GM23338 (cell line): ENCODE results near the gene RAB8B. TPM values are rescaled to one million over a fixed set of nuclear protein-coding genes. Genes with fewer than 3 reads are reported as not detected.
A peak's percentile ranks its signal among the peaks of the same experiment; 100 is the strongest.

Experiments
- ATAC-seq: fragments of 200-7000 bp; cut with Tn5 transposase; 3 replicates; pipeline ENCODE4 v1.9.1; 2020
- DNase-seq: peaks from one replicate; pipeline ENCODE4 v3.0.0-alpha.2; 2015; ENCODE audit warnings: low spot score
- H2AFZ ChIP-seq: fragments of 200-600 bp; sonication (generic); 2 replicates; pipeline ENCODE4 v1.8.0; 2016; ENCODE audit warnings: antibody characterized with exemption, mild to moderate bottlenecking, moderate library complexity
- H3F3A ChIP-seq: fragments of 200-600 bp; sonication (generic); replicated peaks from 2 replicates; pipeline ENCODE4 v1.8.0; 2017; ENCODE audit warnings: antibody characterized with exemption, mixed run types, low read depth
- H3K27ac ChIP-seq: fragments of 200-600 bp; sonication (generic); 2 replicates; pipeline ENCODE4 v1.6.1; 2016; ENCODE audit warnings: low read depth
- H3K27me3 ChIP-seq: fragments of 200-600 bp; sonication (generic); 2 replicates; pipeline ENCODE4 v1.8.0; 2016; ENCODE audit warnings: mild to moderate bottlenecking, mixed run types, moderate library complexity; ENCODE audit not compliant: insufficient read depth
- H3K36me3 ChIP-seq: fragments of 200-600 bp; sonication (generic); 2 replicates; pipeline ENCODE4 v1.8.0; 2016; ENCODE audit warnings: mild to moderate bottlenecking; ENCODE audit not compliant: insufficient read depth
- H3K4me1 ChIP-seq: fragments of 200-600 bp; sonication (generic); 2 replicates; pipeline ENCODE4 v1.8.0; 2016; ENCODE audit warnings: mild to moderate bottlenecking, moderate library complexity; ENCODE audit not compliant: insufficient read depth
- H3K4me2 ChIP-seq: fragments of 200-600 bp; sonication (generic); 2 replicates; pipeline ENCODE4 v1.7.1; 2017; ENCODE audit warnings: mixed run types
- H3K4me3 ChIP-seq: fragments of 200-600 bp; sonication (generic); 2 replicates; pipeline ENCODE4 v1.6.1; 2016; ENCODE audit warnings: mixed run types
- H3K79me2 ChIP-seq: fragments of 200-600 bp; sonication (generic); replicated peaks from 2 replicates; pipeline ENCODE4 v1.8.0; 2017; ENCODE audit warnings: mild to moderate bottlenecking; ENCODE audit not compliant: insufficient read depth
- H3K9me2 ChIP-seq: fragments of 200-600 bp; sonication (generic); 2 replicates; pipeline ENCODE4 v1.8.0; 2017; ENCODE audit not compliant: insufficient read depth
- H4K20me1 ChIP-seq: fragments of 200-600 bp; sonication (generic); replicated peaks from 2 replicates; pipeline ENCODE4 v1.8.0; 2017; ENCODE audit warnings: mild to moderate bottlenecking; ENCODE audit not compliant: insufficient read depth
- H3K27ac Mint-ChIP-seq: 2 replicates; pipeline ENCODE4 v1.8.0; 2020; ENCODE audit warnings: inconsistent platforms, mild to moderate bottlenecking, moderate library complexity, mixed read lengths
- H3K27me3 Mint-ChIP-seq: 3 replicates; pipeline ENCODE4 v1.8.0; 2022; ENCODE audit warnings: low read depth, mild to moderate bottlenecking, moderate library complexity, mixed read lengths, inconsistent platforms; ENCODE audit not compliant: insufficient read depth, poor library complexity
- H3K36me3 Mint-ChIP-seq: 3 replicates; pipeline ENCODE4 v1.8.0; 2021; ENCODE audit warnings: low read depth, mild to moderate bottlenecking, inconsistent platforms, moderate library complexity, mixed read lengths
- H3K4me1 Mint-ChIP-seq: 3 replicates; pipeline ENCODE4 v1.8.0; 2020; ENCODE audit warnings: mild to moderate bottlenecking, inconsistent platforms, mixed read lengths
- H3K4me3 Mint-ChIP-seq: 3 replicates; pipeline ENCODE4 v1.8.0; 2021; ENCODE audit warnings: moderate library complexity, mild to moderate bottlenecking, inconsistent platforms, mixed read lengths
- H3K9me3 Mint-ChIP-seq: 3 replicates; pipeline ENCODE4 v1.8.0; 2020; ENCODE audit warnings: moderate library complexity, mild to moderate bottlenecking, inconsistent platforms, mixed read lengths
- CREB1 ChIP-seq: fragments of 250-450 bp; sonication (Bioruptor Pico); IDR thresholded peaks from 2 replicates; pipeline ENCODE4 v1.5.0; 2020; ENCODE audit warnings: low read depth, mild to moderate bottlenecking, moderate library complexity
- CTCF ChIP-seq, 2 experiments: fragments of 200-600 bp in 1 of 2; sonication (generic) in 1 of 2; conservative IDR thresholded peaks; 2 replicates each; pipeline versions ENCODE4 v1.5.1 to v1.6.1; 2016 to 2017; ENCODE audit warnings: antibody characterized with exemption in 2 of 2, low read depth in 2 of 2, mild to moderate bottlenecking in 2 of 2, moderate library complexity in 1 of 2
- ETS1 ChIP-seq: IDR thresholded peaks from 2 replicates; pipeline ENCODE4 v1.6.1; 2016; ENCODE audit warnings: antibody characterized with exemption
- JUNB ChIP-seq: IDR thresholded peaks from one replicate; pipeline ENCODE4 v1.6.1; 2016; ENCODE audit warnings: antibody characterized with exemption; ENCODE audit not compliant: unreplicated experiment
- STAT1 ChIP-seq: IDR thresholded peaks from one replicate; pipeline ENCODE4 v1.6.1; 2016; ENCODE audit warnings: antibody characterized with exemption; ENCODE audit not compliant: unreplicated experiment
- ZNF331 ChIP-seq: fragments of 250-450 bp; sonication (Bioruptor Pico); IDR thresholded peaks from 2 replicates; pipeline ENCODE4 v1.5.0; 2020; ENCODE audit warnings: low read depth, mild to moderate bottlenecking, moderate library complexity
- ZNF462 ChIP-seq: fragments of 250-450 bp; sonication (Bioruptor Pico); IDR thresholded peaks from 2 replicates; pipeline ENCODE4 v1.5.0; 2020; ENCODE audit warnings: mild to moderate bottlenecking, moderate library complexity
- polyA plus RNA-seq: library from polyadenylated mRNA; unstranded; fragments of >200 nt; fragmentation: Nextera tagmentation; extraction: Ambion mirVana; gene quantifications from 2 replicates; pipeline ENCODE4 v1.2.1, GENCODE V29; 2016
- total RNA-seq: library from RNA; depleted of rRNA; stranded (reverse); fragments of >200 nt; shearing (Covaris generic); gene quantifications from 2 replicates; pipeline ENCODE4 v1.2.3, GENCODE V29; 2014
- TF ChIP-seq, protein P1 (sequence below): IDR thresholded peaks from one replicate; pipeline ENCODE4 v1.6.1; 2018; ENCODE audit warnings: antibody characterized with exemption; ENCODE audit not compliant: unreplicated experiment

RAB8B gene
- total and polyA plus RNA-seq, 2 experiments from 2014 or later: 23.2 to 41.7 TPM

DNA sequence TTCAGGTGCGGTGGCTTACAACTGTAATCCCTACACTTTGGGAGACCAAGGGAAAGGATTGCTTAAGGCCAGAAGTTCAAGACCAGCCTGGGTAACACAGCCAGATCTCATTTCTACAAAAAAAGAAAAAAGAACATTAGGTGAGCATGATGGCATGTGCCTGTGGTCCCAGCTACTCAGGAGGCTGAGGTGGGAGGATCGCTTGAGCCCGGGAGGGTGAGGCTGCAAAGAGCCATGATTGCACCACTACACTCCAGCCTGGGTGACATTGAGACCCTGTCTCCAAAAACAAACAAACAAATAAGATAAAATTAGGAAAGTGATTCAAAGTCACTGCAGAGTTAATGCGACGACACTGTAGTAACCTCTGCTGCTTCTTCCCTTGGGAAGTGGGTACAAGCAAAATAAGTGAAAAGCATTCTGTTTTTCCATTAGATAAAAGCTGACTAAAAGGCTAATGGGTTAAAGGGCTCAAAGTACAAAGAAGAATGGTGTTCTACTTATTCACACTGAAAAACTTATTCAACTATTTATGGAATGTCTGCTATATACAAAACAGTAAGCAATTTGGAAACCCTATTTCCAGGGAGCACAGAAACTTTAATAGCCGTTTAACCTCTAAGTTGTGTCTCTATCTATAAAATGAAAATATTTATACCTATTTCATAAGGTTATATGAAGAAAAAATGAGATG lies 24.1 kb upstream of the RAB8B start:
- no peak overlapping the region for H2AFZ ChIP-seq
- no peak overlapping the region for H3K27ac ChIP-seq
- no peaks in the 10 kb centered on the region for H3F3A ChIP-seq
- DNase-seq (no peak), ATAC-seq (no peak)
- peaks cover 6% of the 10 kb centered on the region for H3K4me1 ChIP-seq
- H3K9me2 ChIP-seq: 0 out of 2 replicates have a peak, but pooled peaks cover 2% of the 10 kb centered on the region
- Mint-ChIP-seq H3K4me3 (no peak overlapping the region), H3K4me1 (peaks cover 10% of the 10 kb centered on the region), H3K27me3 (no peaks in the 10 kb centered on the region), H3K36me3 (no peaks in the 10 kb centered on the region), H3K27ac (no peak overlapping the region), H3K9me3 (no peaks in the 10 kb centered on the region)
- no peaks in the 10 kb centered on the region for H3K36me3 ChIP-seq
- H4K20me1 ChIP-seq: no peaks in the 10 kb centered on the region
- TF ChIP-seq ZNF331 (no peak), STAT1 (no peak), ETS1 (no peak), CREB1 (CRISPR knock-in tag) (no peak), JUNB (no peak)
- TF ChIP-seq, protein P1, sequence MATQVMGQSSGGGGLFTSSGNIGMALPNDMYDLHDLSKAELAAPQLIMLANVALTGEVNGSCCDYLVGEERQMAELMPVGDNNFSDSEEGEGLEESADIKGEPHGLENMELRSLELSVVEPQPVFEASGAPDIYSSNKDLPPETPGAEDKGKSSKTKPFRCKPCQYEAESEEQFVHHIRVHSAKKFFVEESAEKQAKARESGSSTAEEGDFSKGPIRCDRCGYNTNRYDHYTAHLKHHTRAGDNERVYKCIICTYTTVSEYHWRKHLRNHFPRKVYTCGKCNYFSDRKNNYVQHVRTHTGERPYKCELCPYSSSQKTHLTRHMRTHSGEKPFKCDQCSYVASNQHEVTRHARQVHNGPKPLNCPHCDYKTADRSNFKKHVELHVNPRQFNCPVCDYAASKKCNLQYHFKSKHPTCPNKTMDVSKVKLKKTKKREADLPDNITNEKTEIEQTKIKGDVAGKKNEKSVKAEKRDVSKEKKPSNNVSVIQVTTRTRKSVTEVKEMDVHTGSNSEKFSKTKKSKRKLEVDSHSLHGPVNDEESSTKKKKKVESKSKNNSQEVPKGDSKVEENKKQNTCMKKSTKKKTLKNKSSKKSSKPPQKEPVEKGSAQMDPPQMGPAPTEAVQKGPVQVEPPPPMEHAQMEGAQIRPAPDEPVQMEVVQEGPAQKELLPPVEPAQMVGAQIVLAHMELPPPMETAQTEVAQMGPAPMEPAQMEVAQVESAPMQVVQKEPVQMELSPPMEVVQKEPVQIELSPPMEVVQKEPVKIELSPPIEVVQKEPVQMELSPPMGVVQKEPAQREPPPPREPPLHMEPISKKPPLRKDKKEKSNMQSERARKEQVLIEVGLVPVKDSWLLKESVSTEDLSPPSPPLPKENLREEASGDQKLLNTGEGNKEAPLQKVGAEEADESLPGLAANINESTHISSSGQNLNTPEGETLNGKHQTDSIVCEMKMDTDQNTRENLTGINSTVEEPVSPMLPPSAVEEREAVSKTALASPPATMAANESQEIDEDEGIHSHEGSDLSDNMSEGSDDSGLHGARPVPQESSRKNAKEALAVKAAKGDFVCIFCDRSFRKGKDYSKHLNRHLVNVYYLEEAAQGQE: no peak
- H3K27me3 ChIP-seq: no peaks in the 10 kb centered on the region
- H3K79me2 ChIP-seq: no peaks in the 10 kb centered on the region
- no peak overlapping the region for H3K4me2 ChIP-seq
- H3K4me3 ChIP-seq: no peak overlapping the region

DNA sequence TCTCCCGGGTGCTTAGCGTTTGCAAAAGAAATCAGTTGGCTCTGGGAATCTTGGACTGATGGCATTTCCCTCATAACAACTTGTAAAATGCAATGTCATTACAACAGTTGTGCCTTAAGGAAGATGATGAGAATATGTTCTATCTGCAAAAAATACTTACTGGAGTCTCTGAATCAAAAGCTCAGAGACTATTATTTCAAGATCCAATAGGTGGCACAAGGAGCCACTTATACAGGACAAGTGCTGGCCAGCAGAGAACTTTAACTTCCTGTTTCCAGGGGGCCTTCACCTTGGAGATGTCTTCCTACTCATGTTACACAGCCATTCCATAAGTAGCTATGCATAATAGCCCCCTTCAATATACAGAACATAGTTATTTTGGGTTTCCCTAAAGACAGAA lies 23.2 kb upstream of the RAB8B start:
- Histone ChIP-seq H3K4me3 (no peak overlapping the region), H4K20me1 (no peaks in the 10 kb centered on the region), H3K9me2 (0 out of 2 replicates have a peak, but pooled peaks cover 2% of the 10 kb centered on the region), H3K4me2 (no peak overlapping the region), H3K79me2 (no peaks in the 10 kb centered on the region), H3F3A (no peaks in the 10 kb centered on the region), H3K27me3 (no peaks in the 10 kb centered on the region), H3K4me1 (peaks cover 6% of the 10 kb centered on the region), H3K27ac (peak overlapping the region; percentile 29; the same call in 1 of the 2 replicates), H2AFZ (no peak overlapping the region), H3K36me3 (no peaks in the 10 kb centered on the region)
- peaks cover 10% of the 10 kb centered on the region for H3K4me1 Mint-ChIP-seq
- TF ChIP-seq CTCF (conservative IDR thresholded peaks at IDR 0.05; ENCODE audit: low read depth in 2 of 2): peak; percentile 6 to 45; a peak in 2 of 4 replicates
- TF ChIP-seq ZNF462 (CRISPR knock-in tag): no peak
- no peaks in the 10 kb centered on the region for H3K27me3 Mint-ChIP-seq
- DNase-seq (peak; percentile 24), ATAC-seq (no peak)
- no peaks in the 10 kb centered on the region for H3K36me3 Mint-ChIP-seq
- no peaks in the 10 kb centered on the region for H3K9me3 Mint-ChIP-seq
- no peak overlapping the region for H3K27ac Mint-ChIP-seq
- no peak overlapping the region for H3K4me3 Mint-ChIP-seq
